ENCODE measurements around the gene FAR2. TPM values are rescaled to one million over a fixed set of nuclear protein-coding genes. Genes with fewer than 3 reads are reported as not detected.
"Not testable (repeated sequence)": the region's sequence is repeated elsewhere in the genome, so short reads cannot be mapped to it uniquely, and the experiment has no call there.

Gene FAR2
- total RNA-seq, 1 donor from 2014 or later, result 1.1 TPM

GRCh38 chr12:29273178-29273843 is 124.2 kb downstream of the FAR2 start:
- DNase-seq (ENCODE audit: low spot score), result no peak

GRCh38 chr12:29275834-29276233 is 126.8 kb downstream of the FAR2 start:
- DNase-seq (ENCODE audit: low spot score) (no peak), ATAC-seq (no peak)

More at GRCh38 chr12:29273178-29273843, 124.2 kb downstream of the FAR2 start:
- no peak for ATAC-seq

GRCh38 chr12:29277231-29277630 is 128.2 kb downstream of the FAR2 start:
- DNase-seq (ENCODE audit: low spot score) (no peak), ATAC-seq (no peak)

GRCh38 chr12:29278673-29279420 is 129.8 kb downstream of the FAR2 start:
- ATAC-seq, result no peak
- DNase-seq (ENCODE audit: low spot score), result no peak

GRCh38 chr12:29281371-29282005 is 132.4 kb downstream of the FAR2 start:
- ATAC-seq (no peak), DNase-seq (ENCODE audit: low spot score) (no peak)

GRCh38 chr12:29282031-29282816 is 133.1 kb downstream of the FAR2 start:
- DNase-seq (ENCODE audit: low spot score), result no peak

GRCh38 chr12:29283969-29284700 is 135.1 kb downstream of the FAR2 start:
- DNase-seq (ENCODE audit: low spot score), result no peak
- no peak for ATAC-seq

More at GRCh38 chr12:29282031-29282816, 133.1 kb downstream of the FAR2 start:
- no peak for ATAC-seq

GRCh38 chr12:29286081-29286790 is 137.2 kb downstream of the FAR2 start:
- ATAC-seq, result no peak
- no peak for DNase-seq (ENCODE audit: low spot score)

- DNase-seq (ENCODE audit: low spot score) (no peak), ATAC-seq (no peak)
Measured at GRCh38 chr12:29287622-29288021, 138.5 kb downstream of the FAR2 start.

GRCh38 chr12:29288031-29288430 is 139.0 kb downstream of the FAR2 start:
- ATAC-seq, result no peak

GRCh38 chr12:29290475-29290874 is 141.4 kb downstream of the FAR2 start:
- ATAC-seq; DNase-seq (ENCODE audit: low spot score): not testable (repeated sequence)

More at GRCh38 chr12:29288031-29288430, 139.0 kb downstream of the FAR2 start:
- DNase-seq (ENCODE audit: low spot score), result no peak

GRCh38 chr12:29291226-29291625 is 142.1 kb downstream of the FAR2 start:
- DNase-seq (ENCODE audit: low spot score) (no peak), ATAC-seq (no peak)

- no peak for ATAC-seq
- no peak for DNase-seq (ENCODE audit: low spot score)
Measured at GRCh38 chr12:29299633-29300032, 150.6 kb downstream of the FAR2 start.

- no peak for DNase-seq (ENCODE audit: low spot score)
- ATAC-seq, result no peak
Measured at GRCh38 chr12:29301114-29301513, 152.0 kb downstream of the FAR2 start.

- DNase-seq (ENCODE audit: low spot score) (no peak), ATAC-seq (no peak)
Measured at GRCh38 chr12:29304388-29304787, 155.3 kb downstream of the FAR2 start.

GRCh38 chr12:29306266-29306665 is 157.2 kb downstream of the FAR2 start:
- no peak for DNase-seq (ENCODE audit: low spot score)
- no peak for ATAC-seq

- ATAC-seq (no peak), DNase-seq (ENCODE audit: low spot score) (no peak)
Measured at GRCh38 chr12:29306682-29307081, 157.6 kb downstream of the FAR2 start.

GRCh38 chr12:29309320-29309902 is 160.3 kb downstream of the FAR2 start:
- no peak for DNase-seq (ENCODE audit: low spot score)
- no peak for ATAC-seq

GRCh38 chr12:29310899-29311298 is 161.8 kb downstream of the FAR2 start:
- DNase-seq (ENCODE audit: low spot score) (no peak), ATAC-seq (no peak)

Measured in left lobe of liver (tissue), 2 donors.